ENCODE measurements around the gene PDE3B.
"Not testable (repeated sequence)": the region's sequence is repeated elsewhere in the genome, so short reads cannot be mapped to it uniquely, and the experiment has no call there.

The PDE3B gene

GRCh38 chr11:14698771-14699170, 55.2 kb downstream of the PDE3B start:
- H3K4me3 ChIP-seq (ENCODE audit: low read depth, low read length) = no peak overlapping the region
- TF ChIP-seq CTCF (IDR thresholded peaks at IDR 0.05; ENCODE audit: low read depth, low read length) = no peak
- in situ Hi-C loops (cut with HindIII; ENCODE audit: low sequenced_read_pairs) = no loop called here
- no peak for DNase-seq (ENCODE audit: low read depth, low spot score)

GRCh38 chr11:14700593-14700992, 57.0 kb downstream of the PDE3B start:
- no peak overlapping the region for H3K4me3 ChIP-seq (ENCODE audit: low read depth, low read length)
- in situ Hi-C loops (cut with HindIII; ENCODE audit: low sequenced_read_pairs) = no loop called here
- TF ChIP-seq CTCF (IDR thresholded peaks at IDR 0.05; ENCODE audit: low read depth, low read length) = no peak
- no peak for DNase-seq (ENCODE audit: low read depth, low spot score)

DNA sequence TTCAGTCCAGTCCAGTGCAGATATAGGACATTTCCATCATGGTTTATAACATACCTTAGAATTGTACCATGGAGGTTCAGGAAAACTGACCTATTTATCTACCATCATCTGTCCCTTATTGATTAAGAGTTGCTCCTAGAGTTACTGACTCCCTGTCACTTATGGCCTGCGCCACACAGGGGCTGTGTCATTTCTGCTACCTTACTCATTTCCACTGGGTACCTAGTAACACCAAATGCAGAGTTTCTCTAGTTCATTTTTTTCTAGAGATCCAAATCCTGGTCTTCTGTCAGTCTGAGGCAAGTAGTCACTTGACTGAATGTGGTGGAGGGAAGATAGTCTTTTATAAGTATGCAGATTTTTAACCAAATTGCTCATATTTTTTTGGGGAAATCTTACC, 59.2 kb downstream of the PDE3B start:
- no peak for TF ChIP-seq CTCF (IDR thresholded peaks at IDR 0.05; ENCODE audit: low read depth, low read length)
- H3K4me3 ChIP-seq (ENCODE audit: low read depth, low read length) = no peak overlapping the region
- in situ Hi-C loops (cut with HindIII; ENCODE audit: low sequenced_read_pairs) = no loop called here
- no peak for DNase-seq (ENCODE audit: low read depth, low spot score)

DNA sequence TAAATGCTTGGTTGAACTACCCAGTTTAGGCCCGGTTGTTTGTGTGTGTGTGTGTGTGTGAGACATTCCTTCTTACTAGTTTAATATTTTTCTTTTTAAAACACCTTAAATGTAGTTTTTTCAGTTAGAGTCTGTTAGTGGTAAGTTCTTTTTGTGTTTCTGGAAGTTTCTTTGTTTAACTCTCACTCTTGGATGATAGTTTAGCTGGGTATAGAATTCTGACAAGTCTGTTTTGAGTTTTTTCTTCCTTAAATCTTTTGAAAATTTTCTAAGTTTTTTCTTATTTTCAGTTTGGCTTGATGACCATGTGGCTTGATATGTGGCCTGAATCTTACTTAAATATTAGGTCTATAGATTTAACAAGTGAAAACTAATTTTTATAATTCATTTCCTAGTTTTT, 60.1 kb downstream of the PDE3B start:
- no peak for DNase-seq (ENCODE audit: low read depth, low spot score)

GRCh38 chr11:14705067-14705466, 61.5 kb downstream of the PDE3B start:
- no peak for DNase-seq (ENCODE audit: low read depth, low spot score)
- in situ Hi-C loops (cut with HindIII; ENCODE audit: low sequenced_read_pairs) = no loop called here
- no peak overlapping the region for H3K4me3 ChIP-seq (ENCODE audit: low read depth, low read length)
- TF ChIP-seq CTCF (IDR thresholded peaks at IDR 0.05; ENCODE audit: low read depth, low read length) = no peak

More for the DNA sequence above, 60.1 kb downstream of the PDE3B start:
- no peak overlapping the region for H3K4me3 ChIP-seq (ENCODE audit: low read depth, low read length)
- in situ Hi-C loops (cut with HindIII; ENCODE audit: low sequenced_read_pairs) = no loop called here
- no peak for TF ChIP-seq CTCF (IDR thresholded peaks at IDR 0.05; ENCODE audit: low read depth, low read length)

DNA sequence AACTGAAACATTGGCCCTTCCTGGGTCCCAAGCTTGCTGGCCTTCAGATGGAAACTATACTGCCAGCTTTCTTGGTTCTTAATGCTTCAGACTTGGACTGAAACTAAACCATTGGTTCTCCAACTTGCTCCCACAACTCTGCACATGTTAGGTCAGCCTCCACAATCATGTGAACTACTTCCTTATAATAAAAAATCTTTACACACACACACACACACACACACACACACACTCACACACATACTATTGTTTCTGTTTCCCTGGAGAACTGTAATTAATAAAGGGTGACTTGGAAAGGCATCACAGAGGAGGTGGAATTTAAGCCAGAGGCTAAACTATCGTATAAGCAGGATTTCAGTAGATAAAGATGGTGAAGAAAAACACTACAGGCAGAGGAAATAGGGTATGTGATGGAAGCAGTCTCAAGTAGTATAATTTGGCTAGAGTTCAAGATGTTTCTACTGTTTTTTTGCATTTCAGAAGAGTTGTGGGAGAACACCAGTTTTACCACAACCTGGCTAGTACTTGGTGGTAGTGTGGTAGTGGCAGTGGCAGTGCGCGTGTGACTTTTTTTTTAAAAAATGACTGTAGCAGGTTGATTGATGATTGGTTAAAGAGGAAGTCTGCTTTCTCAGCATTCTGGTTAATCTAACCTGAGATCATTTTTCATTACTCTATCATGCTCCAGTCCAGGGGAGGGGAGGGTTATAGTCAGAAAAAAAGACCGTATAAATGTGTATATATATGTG, 70.1 kb downstream of the PDE3B start:
- DNase-seq (ENCODE audit: low read depth, low spot score) = no peak
- no peak for TF ChIP-seq CTCF (IDR thresholded peaks at IDR 0.05; ENCODE audit: low read depth, low read length)
- in situ Hi-C loops (cut with HindIII; ENCODE audit: low sequenced_read_pairs) = no loop called here
- no peak overlapping the region for H3K4me3 ChIP-seq (ENCODE audit: low read depth, low read length)

DNA sequence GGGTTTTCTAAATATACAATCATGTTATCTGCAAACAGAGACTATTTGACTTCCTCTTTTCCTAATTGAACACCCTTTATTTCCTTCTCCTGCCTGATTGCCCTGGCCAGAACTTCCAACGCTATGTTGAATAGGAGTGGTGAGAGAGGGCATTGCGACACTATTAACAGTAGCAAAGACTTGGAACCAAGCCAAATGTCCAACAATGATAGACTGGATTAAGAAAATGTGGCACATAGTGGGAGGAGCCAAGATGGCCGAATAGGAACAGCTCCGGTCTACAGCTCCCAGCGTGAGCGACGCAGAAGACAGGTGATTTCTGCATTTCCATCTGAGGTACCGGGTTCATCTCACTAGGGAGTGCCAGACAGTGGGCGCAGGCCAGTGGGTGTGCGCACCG, 72.1 kb downstream of the PDE3B start:
- in situ Hi-C loops (cut with HindIII; ENCODE audit: low sequenced_read_pairs); H3K4me3 ChIP-seq (ENCODE audit: low read depth, low read length); DNase-seq (ENCODE audit: low read depth, low spot score): not testable (repeated sequence)
